Calu3 (cell line): ENCODE results near the gene MTFP1. TPM values are rescaled to one million over a fixed set of nuclear protein-coding genes. Genes with fewer than 3 reads are reported as not detected.

Source experiments
- BruUV-seq: library from RNA; stranded (reverse); fragments of 400-500 nt; replicated peaks from 2 replicates; lab custom pipeline; 2021; lab: Mats Ljungman, UMichigan
- CTCF ChIA-PET: fragments of 300-600 bp; sonication (Branson Sonifier 250); formaldehyde crosslinking; loops from one replicate; lab custom pipeline; 2022; ENCODE audit warnings: antibody characterized with exemption; lab: Charles Lee
- DNase-seq: peaks from one replicate; pipeline ENCODE4 v3.0.0; 2022
- H3K27ac Mint-ChIP-seq: one replicate; pipeline ENCODE4 v1.8.0; 2022; ENCODE audit warnings: mixed read lengths; ENCODE audit not compliant: unreplicated experiment
- H3K27me3 Mint-ChIP-seq: one replicate; pipeline ENCODE4 v1.8.0; 2022; ENCODE audit warnings: mixed read lengths; ENCODE audit not compliant: unreplicated experiment
- H3K36me3 Mint-ChIP-seq: one replicate; pipeline ENCODE4 v1.8.0; 2022; ENCODE audit warnings: mild to moderate bottlenecking, moderate library complexity, mixed read lengths; ENCODE audit not compliant: insufficient read depth, unreplicated experiment
- H3K4me1 Mint-ChIP-seq: one replicate; pipeline ENCODE4 v1.8.0; 2022; ENCODE audit warnings: mild to moderate bottlenecking, low read depth, mixed read lengths; ENCODE audit not compliant: unreplicated experiment
- H3K4me3 Mint-ChIP-seq: one replicate; pipeline ENCODE4 v1.8.0; 2022; ENCODE audit warnings: mild to moderate bottlenecking, low read depth, moderate library complexity, mixed read lengths; ENCODE audit not compliant: unreplicated experiment
- H3K9me3 Mint-ChIP-seq: one replicate; pipeline ENCODE4 v1.8.0; 2022; ENCODE audit warnings: low read depth, mixed read lengths; ENCODE audit not compliant: unreplicated experiment
- CTCF ChIP-seq: fragments of 200-600 bp; IDR thresholded peaks from one replicate; pipeline ENCODE4 v1.8.0; 2022; ENCODE audit warnings: antibody characterized with exemption; ENCODE audit not compliant: unreplicated experiment
- intact Hi-C: fragments of 100-400 bp; cut with micrococcal nuclease; formaldehyde crosslinking; loops from one replicate; pipeline ENCODE4 v1.10.0; 2022; ENCODE audit not compliant: unreplicated experiment
- total RNA-seq: library from RNA; stranded (reverse); gene quantifications from 2 replicates; pipeline ENCODE4 v1.2.3, GENCODE V29; 2022

The MTFP1 gene
- total RNA-seq, 1 experiment from 2014 or later: 30.5 TPM

- TF ChIP-seq CTCF: no peak
- Mint-ChIP-seq H3K4me1 (peaks cover 28% of the 10 kb centered on the region), H3K9me3 (peaks cover 3% of the 10 kb centered on the region), H3K36me3 (no peaks in the 10 kb centered on the region), H3K27ac (no peak overlapping the region), H3K4me3 (no peak overlapping the region), H3K27me3 (no peaks in the 10 kb centered on the region)
- CTCF ChIA-PET: interaction anchor here (0.6 kb wide), 1 partner anchor 253 kb away, joined by 6 read pairs; no protein-coding TSS in a partner anchor
- intact Hi-C loops: no loop called here
- no TSS peak for BruUV-seq
- no peak for DNase-seq
Observed at GRCh38 chr22:30436196-30436595, 10.6 kb downstream of the MTFP1 start.

GRCh38 chr22:30438559-30438958 lies 13.0 kb downstream of the MTFP1 start:
- DNase-seq: no peak
- peaks cover 40% of the 10 kb centered on the region for H3K4me1 Mint-ChIP-seq
- H3K4me3 Mint-ChIP-seq: no peak overlapping the region
- BruUV-seq: no TSS peak
- CTCF ChIA-PET: interaction anchor here (0.7 kb wide), 2 partner anchors 96 to 105 kb away, joined by 3 to 6 read pairs; no protein-coding TSS in a partner anchor
- H3K27me3 Mint-ChIP-seq: no peaks in the 10 kb centered on the region
- H3K27ac Mint-ChIP-seq: no peak overlapping the region
- no peak for TF ChIP-seq CTCF
- H3K9me3 Mint-ChIP-seq: peaks cover 3% of the 10 kb centered on the region
- H3K36me3 Mint-ChIP-seq: no peaks in the 10 kb centered on the region
- intact Hi-C loops: no loop called here

- Mint-ChIP-seq H3K27ac (no peak overlapping the region), H3K9me3 (peaks cover 3% of the 10 kb centered on the region), H3K27me3 (no peaks in the 10 kb centered on the region), H3K4me3 (no peak overlapping the region), H3K36me3 (no peaks in the 10 kb centered on the region), H3K4me1 (peaks cover 41% of the 10 kb centered on the region)
- no peak for DNase-seq
- no peak for TF ChIP-seq CTCF
- intact Hi-C loops: no loop called here
- CTCF ChIA-PET: interaction anchor here (0.7 kb wide), 2 partner anchors 95 to 104 kb away, joined by 3 to 6 read pairs; no protein-coding TSS in a partner anchor
- no TSS peak for BruUV-seq
Observed at GRCh38 chr22:30439226-30439625, 13.7 kb downstream of the MTFP1 start.

GRCh38 chr22:30439836-30440235 lies 14.3 kb downstream of the MTFP1 start:
- Mint-ChIP-seq H3K27ac (no peak overlapping the region), H3K9me3 (peaks cover 3% of the 10 kb centered on the region), H3K4me3 (no peak overlapping the region), H3K36me3 (no peaks in the 10 kb centered on the region), H3K27me3 (no peaks in the 10 kb centered on the region), H3K4me1 (peaks cover 41% of the 10 kb centered on the region)
- no peak for DNase-seq
- TF ChIP-seq CTCF: no peak
- CTCF ChIA-PET: no interaction called here
- no TSS peak for BruUV-seq
- intact Hi-C loops: no loop called here
